Measurements from ENCODE around the gene SPI1.

SPI1 gene

GRCh38 chr11:47406896-47407745 is 28.8 kb upstream of the SPI1 start:
- no peak for DNase-seq

- no peak for DNase-seq
Observed at GRCh38 chr11:47403571-47403970, 25.2 kb upstream of the SPI1 start.

GRCh38 chr11:47403135-47403534 is 24.8 kb upstream of the SPI1 start:
- DNase-seq, result no peak

- DNase-seq, result no peak
Observed at GRCh38 chr11:47400768-47401279, 22.5 kb upstream of the SPI1 start.

GRCh38 chr11:47399860-47400767 is 21.8 kb upstream of the SPI1 start:
- DNase-seq, result no peak

- DNase-seq, result no peak
Observed at GRCh38 chr11:47398551-47398950, 20.2 kb upstream of the SPI1 start.

GRCh38 chr11:47398011-47398410 is 19.7 kb upstream of the SPI1 start:
- DNase-seq, result no peak

- DNase-seq, result no peak
Observed at GRCh38 chr11:47396049-47396320, 17.6 kb upstream of the SPI1 start.

GRCh38 chr11:47395223-47396048 is 17.1 kb upstream of the SPI1 start:
- no peak for DNase-seq

GRCh38 chr11:47394322-47395222 is 16.2 kb upstream of the SPI1 start:
- no peak for DNase-seq

GRCh38 chr11:47394050-47394321 is 15.6 kb upstream of the SPI1 start:
- DNase-seq, result no peak

GRCh38 chr11:47393163-47394049 is 15.1 kb upstream of the SPI1 start:
- DNase-seq, result no peak

- DNase-seq, result no peak
Observed at GRCh38 chr11:47392546-47393162, 14.3 kb upstream of the SPI1 start.

GRCh38 chr11:47391711-47392432 is 13.5 kb upstream of the SPI1 start:
- no peak for DNase-seq

GRCh38 chr11:47391077-47391583 is 12.8 kb upstream of the SPI1 start:
- no peak for DNase-seq

GRCh38 chr11:47390422-47390760 is 12.0 kb upstream of the SPI1 start:
- no peak for DNase-seq

- DNase-seq, result no peak
Observed at GRCh38 chr11:47389577-47390421, 11.5 kb upstream of the SPI1 start.

GRCh38 chr11:47388697-47389576 is 10.6 kb upstream of the SPI1 start:
- DNase-seq, result no peak

Data from NCI-H1436 treated with DMSO at 0.1 percent for 48 hours (cell line).